Activated T-cell treated with anti-CD3 and anti-CD28 coated beads, Interleukin-2, amount 50 U/mL, for 72 hours (primary cell): Measurements from ENCODE around the gene RNF148. TPM values are rescaled to one million over a fixed set of nuclear protein-coding genes. Genes with fewer than 3 reads are reported as not detected.
"Not testable (repeated sequence)": the region's sequence is repeated elsewhere in the genome, so short reads cannot be mapped to it uniquely, and the experiment has no call there.

Experiments
- ATAC-seq, 2 donors: fragments of 150-1000 bp; cut with Tn5 transposase; replicated peaks in 1 of 2; 2 replicates each; pipeline ENCODE4 v1.10.0; 2021; ENCODE audit warnings: moderate library complexity in 2 of 2, mild to moderate bottlenecking in 1 of 2
- DNase-seq, 2 donors: peaks; one replicate each; pipeline ENCODE4 v3.0.0; 2021 to 2022; ENCODE audit warnings: mixed read lengths in 1 of 2
- H3K27ac Mint-ChIP-seq: one replicate; pipeline ENCODE4 v1.8.0; 2022; ENCODE audit warnings: mild to moderate bottlenecking, moderate library complexity, mixed read lengths
- H3K27me3 Mint-ChIP-seq: one replicate; pipeline ENCODE4 v1.8.0; 2022; ENCODE audit warnings: low read depth, mixed read lengths
- H3K36me3 Mint-ChIP-seq, 2 donors: one replicate each; pipeline ENCODE4 v1.8.0; 2022; ENCODE audit warnings: mixed read lengths in 2 of 2, mild to moderate bottlenecking in 1 of 2; ENCODE audit not compliant: insufficient read depth in 2 of 2
- H3K4me1 Mint-ChIP-seq: one replicate; pipeline ENCODE4 v1.8.0; 2022; ENCODE audit warnings: low read depth, mixed read lengths
- H3K4me3 Mint-ChIP-seq, 2 donors: one replicate each; pipeline ENCODE4 v1.8.0; 2022; ENCODE audit warnings: mild to moderate bottlenecking in 2 of 2, mixed read lengths in 2 of 2, moderate library complexity in 2 of 2
- H3K9me3 Mint-ChIP-seq, 2 donors: one replicate each; pipeline ENCODE4 v1.8.0; 2022; ENCODE audit warnings: mixed read lengths in 2 of 2
- total RNA-seq, 2 donors: library from RNA; stranded (reverse); gene quantifications; one replicate each; pipeline ENCODE4 v1.2.3, GENCODE V29; 2022

RNF148 gene
- total RNA-seq, 2 donors from 2014 or later = not detected

GRCh38 chr7:122684504-122684903 is 18.2 kb downstream of the RNF148 start:
- Mint-ChIP-seq H3K27ac (no peak overlapping the region), H3K4me1 (no peaks in the 10 kb centered on the region), H3K27me3 (no peaks in the 10 kb centered on the region), H3K36me3 (no peaks in the 10 kb centered on the region), H3K9me3 (no peaks in the 10 kb centered on the region), H3K4me3 (no peak overlapping the region)
- DNase-seq (no peak), ATAC-seq (no peak)

- H3K36me3 Mint-ChIP-seq = no peaks in the 10 kb centered on the region
- no peaks in the 10 kb centered on the region for H3K4me1 Mint-ChIP-seq
- no peak for ATAC-seq
- H3K27ac Mint-ChIP-seq = no peak overlapping the region
- no peak for DNase-seq
- H3K9me3 Mint-ChIP-seq = peaks cover 0 to 2% of the 10 kb centered on the region in 2 donors
- no peak overlapping the region for H3K4me3 Mint-ChIP-seq
- H3K27me3 Mint-ChIP-seq = no peaks in the 10 kb centered on the region
These were observed 19.7 kb downstream of the RNF148 start for GRCh38 chr7:122682815-122683550.

GRCh38 chr7:122681186-122681585 is 21.5 kb downstream of the RNF148 start:
- not testable (repeated sequence) for H3K36me3 Mint-ChIP-seq, DNase-seq, H3K4me3 Mint-ChIP-seq

GRCh38 chr7:122679813-122680212 is 22.9 kb downstream of the RNF148 start:
- Mint-ChIP-seq H3K27ac (no peak overlapping the region), H3K27me3 (no peaks in the 10 kb centered on the region), H3K9me3 (peaks cover 2 to 4% of the 10 kb centered on the region in 2 donors), H3K4me1 (no peaks in the 10 kb centered on the region), H3K4me3 (no peak overlapping the region), H3K36me3 (no peaks in the 10 kb centered on the region)
- DNase-seq (no peak), ATAC-seq (no peak)

More at GRCh38 chr7:122681186-122681585, 21.5 kb downstream of the RNF148 start:
- not testable (repeated sequence) for H3K27me3 Mint-ChIP-seq, H3K9me3 Mint-ChIP-seq, ATAC-seq, H3K4me1 Mint-ChIP-seq, H3K27ac Mint-ChIP-seq

- H3K27me3 Mint-ChIP-seq, H3K4me3 Mint-ChIP-seq, H3K4me1 Mint-ChIP-seq, H3K36me3 Mint-ChIP-seq, H3K9me3 Mint-ChIP-seq, H3K27ac Mint-ChIP-seq, DNase-seq, ATAC-seq: not testable (repeated sequence)
These were observed 23.4 kb downstream of the RNF148 start for GRCh38 chr7:122679269-122679709.

GRCh38 chr7:122677149-122677548 is 25.6 kb downstream of the RNF148 start:
- Mint-ChIP-seq H3K9me3 (peaks cover 2 to 4% of the 10 kb centered on the region in 2 donors), H3K4me1 (no peaks in the 10 kb centered on the region), H3K4me3 (no peak overlapping the region), H3K27ac (no peak overlapping the region), H3K36me3 (no peaks in the 10 kb centered on the region), H3K27me3 (no peaks in the 10 kb centered on the region)
- DNase-seq (no peak), ATAC-seq (no peak)

- DNase-seq (no peak), ATAC-seq (no peak)
- H3K4me3 Mint-ChIP-seq = no peak overlapping the region
- no peaks in the 10 kb centered on the region for H3K4me1 Mint-ChIP-seq
- H3K27me3 Mint-ChIP-seq = no peaks in the 10 kb centered on the region
- H3K9me3 Mint-ChIP-seq = peaks cover 2 to 6% of the 10 kb centered on the region in 2 donors
- H3K27ac Mint-ChIP-seq = no peak overlapping the region
- no peaks in the 10 kb centered on the region for H3K36me3 Mint-ChIP-seq
These were observed 26.3 kb downstream of the RNF148 start for GRCh38 chr7:122676466-122676865.

GRCh38 chr7:122675621-122676020 is 27.1 kb downstream of the RNF148 start:
- no peaks in the 10 kb centered on the region for H3K4me1 Mint-ChIP-seq
- DNase-seq (no peak), ATAC-seq (no peak)
- H3K27me3 Mint-ChIP-seq = no peaks in the 10 kb centered on the region
- peaks cover 3 to 6% of the 10 kb centered on the region in 2 donors for H3K9me3 Mint-ChIP-seq
- no peak overlapping the region for H3K27ac Mint-ChIP-seq
- no peak overlapping the region for H3K4me3 Mint-ChIP-seq
- no peaks in the 10 kb centered on the region for H3K36me3 Mint-ChIP-seq

GRCh38 chr7:122675011-122675410 is 27.7 kb downstream of the RNF148 start:
- Mint-ChIP-seq H3K4me1 (no peaks in the 10 kb centered on the region), H3K9me3 (peaks cover 3 to 6% of the 10 kb centered on the region in 2 donors), H3K27ac (no peak overlapping the region), H3K4me3 (no peak overlapping the region), H3K27me3 (no peaks in the 10 kb centered on the region), H3K36me3 (no peaks in the 10 kb centered on the region)
- ATAC-seq (no peak), DNase-seq (no peak)

GRCh38 chr7:122674502-122674901 is 28.2 kb downstream of the RNF148 start:
- Mint-ChIP-seq H3K4me3 (no peak overlapping the region), H3K9me3 (peaks cover 4 to 8% of the 10 kb centered on the region in 2 donors), H3K27ac (no peak overlapping the region), H3K36me3 (no peaks in the 10 kb centered on the region), H3K27me3 (no peaks in the 10 kb centered on the region), H3K4me1 (no peaks in the 10 kb centered on the region)
- ATAC-seq (no peak), DNase-seq (no peak)

- H3K27ac Mint-ChIP-seq = no peak overlapping the region
- H3K9me3 Mint-ChIP-seq = peaks cover 4 to 7% of the 10 kb centered on the region in 2 donors
- H3K4me3 Mint-ChIP-seq = no peak overlapping the region
These were observed 28.8 kb downstream of the RNF148 start for GRCh38 chr7:122673951-122674350.

GRCh38 chr7:122672536-122672935 is 30.2 kb downstream of the RNF148 start:
- H3K9me3 Mint-ChIP-seq = peaks cover 8 to 9% of the 10 kb centered on the region in 2 donors
- H3K36me3 Mint-ChIP-seq = no peaks in the 10 kb centered on the region
- DNase-seq (no peak), ATAC-seq (no peak)
- no peaks in the 10 kb centered on the region for H3K27me3 Mint-ChIP-seq
- H3K4me3 Mint-ChIP-seq = no peak overlapping the region
- no peaks in the 10 kb centered on the region for H3K4me1 Mint-ChIP-seq
- no peak overlapping the region for H3K27ac Mint-ChIP-seq

More at GRCh38 chr7:122673951-122674350, 28.8 kb downstream of the RNF148 start:
- Mint-ChIP-seq H3K27me3 (no peaks in the 10 kb centered on the region), H3K36me3 (no peaks in the 10 kb centered on the region), H3K4me1 (no peaks in the 10 kb centered on the region)
- DNase-seq (no peak), ATAC-seq (no peak)

GRCh38 chr7:122663733-122664132 is 39.0 kb downstream of the RNF148 start:
- no peak overlapping the region for H3K27ac Mint-ChIP-seq
- H3K4me1 Mint-ChIP-seq = no peaks in the 10 kb centered on the region
- DNase-seq (no peak), ATAC-seq (no peak)
- H3K9me3 Mint-ChIP-seq = peaks cover 8 to 11% of the 10 kb centered on the region in 2 donors
- no peak overlapping the region for H3K4me3 Mint-ChIP-seq
- H3K36me3 Mint-ChIP-seq = no peaks in the 10 kb centered on the region
- no peaks in the 10 kb centered on the region for H3K27me3 Mint-ChIP-seq

- no peak overlapping the region for H3K4me3 Mint-ChIP-seq
- no peaks in the 10 kb centered on the region for H3K27me3 Mint-ChIP-seq
- H3K27ac Mint-ChIP-seq = no peak overlapping the region
- H3K4me1 Mint-ChIP-seq = no peaks in the 10 kb centered on the region
- H3K36me3 Mint-ChIP-seq = no peaks in the 10 kb centered on the region
- no peak for ATAC-seq
- peaks cover 2 to 11% of the 10 kb centered on the region in 2 donors for H3K9me3 Mint-ChIP-seq
- DNase-seq = no peak
These were observed 43.9 kb downstream of the RNF148 start for GRCh38 chr7:122658856-122659255.
